Coronary artery (tissue), 2 donors: ENCODE results near the gene CHST1.

Experiments used
- DNase-seq: peaks from one replicate; pipeline ENCODE4 v3.0.0-alpha.2; 2017; ENCODE audit warnings: low spot score
- H3K27ac ChIP-seq, 2 donors: fragments of 200-600 bp; sonication (generic); one replicate each; pipeline ENCODE4 v1.5.1; 2016 to 2019
- H3K4me3 ChIP-seq: fragments of 200-600 bp; sonication (generic); 2 replicates; pipeline ENCODE4 v1.5.1; 2016; ENCODE audit warnings: mild to moderate bottlenecking, moderate library complexity
- CTCF ChIP-seq: fragments of 200-600 bp; sonication (generic); IDR thresholded peaks from one replicate; pipeline ENCODE4 v1.5.1; 2019; ENCODE audit warnings: antibody characterized with exemption

CHST1 gene

GRCh38 chr11:45684440-45684839, 19.0 kb upstream of the CHST1 start:
- Histone ChIP-seq H3K4me3 (no peak overlapping the region), H3K27ac (no peak overlapping the region)
- TF ChIP-seq CTCF, result no peak
- no peak for DNase-seq

- DNase-seq, result no peak
- Histone ChIP-seq H3K27ac (no peak overlapping the region), H3K4me3 (no peak overlapping the region)
- TF ChIP-seq CTCF, result no peak
These were observed 18.0 kb upstream of the CHST1 start for GRCh38 chr11:45683271-45684058.

- H3K4me3 ChIP-seq, result no peak overlapping the region
- no peak overlapping the region for H3K27ac ChIP-seq
- no peak for TF ChIP-seq CTCF
- DNase-seq, result no peak
These were observed 14.4 kb upstream of the CHST1 start for GRCh38 chr11:45679806-45680205.

GRCh38 chr11:45678976-45679375, 13.6 kb upstream of the CHST1 start:
- no peak for TF ChIP-seq CTCF
- no peak for DNase-seq

GRCh38 chr11:45677770-45678512, 12.5 kb upstream of the CHST1 start:
- no peak for DNase-seq
- no peak overlapping the region for H3K4me3 ChIP-seq
- no peak for TF ChIP-seq CTCF
- H3K27ac ChIP-seq, result no peak overlapping the region

More at GRCh38 chr11:45678976-45679375, 13.6 kb upstream of the CHST1 start:
- Histone ChIP-seq H3K4me3 (no peak overlapping the region), H3K27ac (no peak overlapping the region)

GRCh38 chr11:45676522-45677095, 11.2 kb upstream of the CHST1 start:
- no peak overlapping the region for H3K4me3 ChIP-seq
- DNase-seq, result no peak
- TF ChIP-seq CTCF, result no peak
- H3K27ac ChIP-seq, result no peak overlapping the region
